HG03280 (cell line): ENCODE results near the gene NEU1.
"Not testable (repeated sequence)": the region's sequence is repeated elsewhere in the genome, so short reads cannot be mapped to it uniquely, and the experiment has no call there.

Experiments
- ATAC-seq: cut with Tn5 transposase; IDR thresholded peaks from one replicate; pipeline ENCODE4 v1.9.1; 2021; ENCODE audit warnings: mild to moderate bottlenecking, moderate library complexity; ENCODE audit not compliant: unreplicated experiment

NEU1 gene

DNA sequence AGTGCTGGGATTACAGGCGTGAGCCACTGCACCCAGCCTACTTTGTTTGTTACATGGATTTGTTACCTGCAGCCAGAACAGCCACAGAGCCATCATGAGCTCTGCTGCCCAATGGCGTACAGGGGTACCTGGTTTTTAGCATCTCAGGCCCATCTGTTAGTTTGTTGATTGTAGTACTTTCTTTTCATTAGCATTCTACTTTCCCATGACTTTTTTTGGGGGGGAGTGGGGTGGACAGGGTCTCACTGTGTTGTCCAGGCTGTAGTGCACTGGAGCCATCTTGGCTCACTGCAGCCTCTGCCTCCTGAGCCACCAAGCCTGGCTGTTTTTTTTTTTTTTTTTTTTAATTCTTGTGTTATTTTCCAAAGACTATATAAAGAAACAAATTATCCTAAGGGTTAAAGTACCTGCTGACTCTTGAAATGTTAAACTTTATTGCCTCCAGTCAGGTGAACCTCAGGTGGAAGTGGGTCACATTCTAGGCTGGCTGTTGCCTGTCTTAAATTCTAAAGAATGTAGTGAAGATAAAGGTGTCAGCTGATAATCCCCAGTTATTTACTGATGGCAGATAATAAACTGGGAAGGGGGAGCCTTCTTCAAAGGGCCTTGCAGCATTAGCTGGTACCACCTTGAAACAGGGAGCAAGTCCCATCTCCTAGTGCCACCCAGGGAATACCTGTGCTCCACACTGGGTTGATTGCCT, 15.2 kb downstream of the NEU1 start:
- ATAC-seq = no peak

- no peak for ATAC-seq
Measured at GRCh38 chr6:31844507-31844906, 18.1 kb downstream of the NEU1 start.

GRCh38 chr6:31842053-31842452, 20.6 kb downstream of the NEU1 start:
- ATAC-seq = no peak

DNA sequence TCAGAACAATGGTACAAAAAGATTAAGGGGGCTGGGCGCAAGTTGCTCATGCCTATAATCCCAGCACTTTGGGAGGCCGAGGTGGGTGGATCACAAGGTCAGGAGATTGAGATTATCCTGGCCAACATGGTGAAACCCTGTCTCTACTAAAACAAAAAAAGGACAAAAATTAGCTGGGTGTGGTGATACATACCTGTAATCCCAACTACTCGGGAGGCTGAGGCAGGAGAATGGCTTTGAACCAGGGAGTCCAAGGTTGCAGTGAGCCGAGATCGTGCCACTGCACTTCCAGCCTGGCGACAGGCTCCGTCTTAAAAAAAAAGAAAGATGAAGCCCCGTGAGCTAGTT, 22.9 kb downstream of the NEU1 start:
- ATAC-seq = not testable (repeated sequence)

- no peak for ATAC-seq
Measured at GRCh38 chr6:31838968-31839367, 23.7 kb downstream of the NEU1 start.

DNA sequence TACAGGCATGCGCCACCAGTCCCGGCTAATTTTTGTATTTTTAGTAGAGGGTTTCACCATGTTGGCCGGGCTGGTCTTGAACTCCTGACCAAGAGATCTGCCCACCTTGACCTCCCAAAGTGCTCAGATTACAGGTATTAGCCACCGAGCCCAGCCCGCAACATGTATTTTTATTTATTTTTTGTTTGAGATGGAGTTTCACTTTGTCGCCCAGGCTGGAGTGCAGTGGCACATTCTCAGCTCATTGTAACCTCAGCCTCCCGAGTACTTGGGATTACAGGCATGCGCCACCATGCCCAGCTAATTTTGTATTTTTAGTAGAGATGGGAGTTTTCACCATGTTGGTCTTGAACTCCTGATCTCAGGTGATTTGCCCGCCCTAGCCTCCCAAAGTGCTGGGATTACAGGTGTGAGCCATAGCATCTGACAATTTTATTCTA, 24.5 kb downstream of the NEU1 start:
- ATAC-seq = not testable (repeated sequence)

- ATAC-seq = no peak
Measured at GRCh38 chr6:31837369-31838113, 25.1 kb downstream of the NEU1 start.

DNA sequence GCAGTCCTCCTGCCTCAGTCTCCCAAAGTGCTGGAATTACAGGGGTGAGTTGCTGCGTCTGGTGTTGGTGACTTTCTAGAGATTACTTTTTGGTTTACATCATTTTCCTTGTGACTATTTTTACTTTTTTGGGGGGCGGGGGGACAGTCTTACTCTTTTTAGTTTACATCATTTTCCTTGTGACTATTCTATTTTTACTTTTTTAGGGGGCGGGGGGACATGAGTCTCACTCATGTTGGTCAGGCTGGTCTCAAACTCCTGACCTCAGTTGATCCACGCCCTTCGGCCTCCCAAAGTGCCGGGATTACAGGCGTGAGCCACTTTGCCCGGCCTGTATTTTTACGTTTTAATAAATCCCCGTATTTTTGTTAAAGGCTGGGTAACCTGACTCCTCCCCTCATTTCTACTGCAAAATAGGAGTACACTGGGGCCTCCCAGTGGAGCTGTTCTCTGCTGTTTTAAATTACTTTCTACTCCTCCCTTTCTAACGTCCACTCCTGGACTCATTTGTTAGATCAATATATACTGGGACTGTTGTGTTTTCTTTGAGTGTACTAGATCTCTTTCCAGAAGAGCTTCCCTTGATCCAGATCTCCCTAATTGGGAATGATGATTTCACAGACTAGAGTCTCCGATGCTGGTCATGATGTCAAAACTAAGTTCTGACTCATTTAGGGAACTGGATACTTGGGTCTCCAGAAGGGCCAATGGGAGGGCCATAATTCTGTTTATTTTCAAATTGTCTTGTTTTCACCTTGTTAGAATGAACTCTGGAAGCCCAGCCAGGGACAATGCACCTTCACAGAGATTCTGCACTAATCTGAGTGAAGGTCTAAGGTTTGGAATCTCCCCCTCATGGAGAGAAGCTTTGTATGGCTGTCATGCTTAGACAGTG, 25.9 kb downstream of the NEU1 start:
- ATAC-seq = no peak

- ATAC-seq = no peak
Measured at GRCh38 chr6:31836047-31836473, 26.6 kb downstream of the NEU1 start.

DNA sequence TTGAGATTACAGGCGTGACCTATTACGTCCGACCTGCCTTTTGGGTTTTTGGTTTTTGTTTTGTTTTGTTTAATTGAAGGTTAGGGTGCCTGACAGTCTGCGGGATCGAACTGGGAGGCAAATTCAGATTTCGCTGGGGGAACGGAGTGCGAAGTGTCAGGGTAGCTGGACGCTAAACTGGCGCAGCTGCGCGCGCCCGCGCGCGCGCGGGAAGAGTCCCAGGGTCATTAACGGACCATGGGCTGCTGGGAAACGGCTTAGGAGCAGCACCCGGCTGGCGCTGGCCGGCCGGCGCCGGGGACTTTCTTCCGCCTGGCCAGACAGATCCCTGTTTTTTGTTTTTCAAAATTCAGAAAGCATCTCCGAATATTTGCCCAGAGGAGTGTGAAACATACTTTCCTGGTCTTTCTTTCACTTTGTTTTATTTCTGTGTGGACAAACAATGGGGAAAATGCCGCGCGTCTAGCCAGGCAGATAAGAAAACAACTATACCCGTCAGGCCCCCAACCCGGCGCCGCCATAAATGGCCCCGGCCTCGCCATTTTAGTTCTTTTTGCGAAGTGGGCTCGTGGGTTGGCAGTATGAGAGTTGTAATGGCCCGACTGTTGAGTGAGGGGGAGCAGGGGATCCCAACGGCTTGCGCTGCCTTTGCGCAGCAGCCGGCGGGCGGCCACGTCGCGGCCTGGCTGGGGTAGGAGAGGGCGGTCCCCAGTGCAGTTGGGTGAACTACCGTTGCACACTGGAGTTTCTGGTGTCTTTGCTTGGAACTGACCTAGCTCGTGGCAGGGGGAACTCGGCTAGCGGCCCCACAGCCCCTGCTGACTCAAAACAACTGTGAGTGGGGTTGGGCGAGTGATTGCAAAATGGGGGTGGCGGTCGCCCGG, 28.0 kb downstream of the NEU1 start:
- peak; percentile 43 for ATAC-seq

GRCh38 chr6:31831350-31832215, 31.0 kb downstream of the NEU1 start:
- ATAC-seq = no peak

- no peak for ATAC-seq
Measured at GRCh38 chr6:31830886-31831335, 31.7 kb downstream of the NEU1 start.

DNA sequence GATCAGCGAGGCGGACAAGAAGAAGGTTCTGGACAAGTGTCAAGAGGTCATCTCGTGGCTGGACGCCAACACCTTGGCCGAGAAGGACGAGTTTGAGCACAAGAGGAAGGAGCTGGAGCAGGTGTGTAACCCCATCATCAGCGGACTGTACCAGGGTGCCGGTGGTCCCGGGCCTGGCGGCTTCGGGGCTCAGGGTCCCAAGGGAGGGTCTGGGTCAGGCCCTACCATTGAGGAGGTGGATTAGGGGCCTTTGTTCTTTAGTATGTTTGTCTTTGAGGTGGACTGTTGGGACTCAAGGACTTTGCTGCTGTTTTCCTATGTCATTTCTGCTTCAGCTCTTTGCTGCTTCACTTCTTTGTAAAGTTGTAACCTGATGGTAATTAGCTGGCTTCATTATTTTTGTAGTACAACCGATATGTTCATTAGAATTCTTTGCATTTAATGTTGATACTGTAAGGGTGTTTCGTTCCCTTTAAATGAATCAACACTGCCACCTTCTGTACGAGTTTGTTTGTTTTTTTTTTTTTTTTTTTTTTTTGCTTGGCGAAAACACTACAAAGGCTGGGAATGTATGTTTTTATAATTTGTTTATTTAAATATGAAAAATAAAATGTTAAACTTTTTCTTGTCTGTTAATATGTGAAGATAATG, 32.9 kb downstream of the NEU1 start:
- ATAC-seq = no peak

DNA sequence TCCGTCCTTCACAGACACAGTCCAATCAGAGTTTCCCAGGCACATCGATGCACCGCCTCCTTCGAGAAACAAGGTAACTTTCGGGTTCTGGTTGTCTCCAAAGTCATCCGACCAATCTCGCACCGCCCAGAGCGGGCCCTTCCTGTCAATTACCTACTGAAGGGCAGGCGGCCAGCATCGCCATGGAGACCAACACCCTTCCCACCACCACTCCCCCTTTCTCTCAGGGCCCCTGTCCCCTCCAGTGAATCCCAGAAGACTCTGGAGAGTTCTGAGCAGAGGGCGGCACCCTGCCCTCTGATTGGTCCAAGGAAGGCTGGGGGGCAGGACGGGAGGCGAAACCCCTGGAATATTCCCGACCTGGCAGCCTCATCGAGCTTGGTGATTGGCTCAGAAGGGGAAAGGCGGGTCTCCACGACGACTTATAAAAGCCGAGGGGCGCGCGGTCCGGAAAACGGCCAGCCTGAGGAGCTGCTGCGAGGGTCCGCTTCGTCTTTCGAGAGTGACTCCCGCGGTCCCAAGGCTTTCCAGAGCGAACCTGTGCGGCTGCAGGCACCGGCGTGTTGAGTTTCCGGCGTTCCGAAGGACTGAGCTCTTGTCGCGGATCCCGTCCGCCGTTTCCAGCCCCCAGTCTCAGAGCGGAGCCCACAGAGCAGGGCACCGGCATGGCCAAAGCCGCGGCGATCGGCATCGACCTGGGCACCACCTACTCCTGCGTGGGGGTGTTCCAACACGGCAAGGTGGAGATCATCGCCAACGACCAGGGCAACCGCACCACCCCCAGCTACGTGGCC, 35.1 kb downstream of the NEU1 start, which contains the start of gene HSPA1B:
HSPA1B (plus strand) TSS at position 453 of the 794 bp plus-strand sequence; CDS start at position 666, 213 bp downstream.
- peak; percentile 68 for ATAC-seq

GRCh38 chr6:31826793-31827285, 35.8 kb downstream of the NEU1 start:
- ATAC-seq = no peak

- ATAC-seq = no peak
Measured at GRCh38 chr6:31825553-31825952, 37.1 kb downstream of the NEU1 start.

GRCh38 chr6:31823592-31824196, 38.9 kb downstream of the NEU1 start:
- ATAC-seq = not testable (repeated sequence)
